GM10248 (cell line): ENCODE measurements around the gene ZRANB3.
"Not testable (repeated sequence)": the region's sequence is repeated elsewhere in the genome, so short reads cannot be mapped to it uniquely, and the experiment has no call there.

Experiments
- CTCF ChIA-PET: fragments of 300-600 bp; sonication (Branson Sonifier 250); formaldehyde crosslinking; extraction: SDS; loops from one replicate; lab custom pipeline; 2021; ENCODE audit warnings: antibody characterized with exemption; lab: Yijun Ruan, JAX
- POLR2A ChIA-PET: fragments of 350-650 bp; sonication (Branson Sonifier 250); formaldehyde crosslinking; extraction: SDS; loops from one replicate; lab custom pipeline; 2020; ENCODE audit warnings: antibody characterized with exemption; lab: Yijun Ruan, JAX
- DNase-seq: peaks from one replicate; pipeline ENCODE4 v3.0.0; 2012; ENCODE audit errors: extremely low spot score
- CTCF ChIP-seq: IDR thresholded peaks from 2 replicates; pipeline ENCODE4 v1.5.1; 2012; ENCODE audit warnings: mild to moderate bottlenecking, low read depth; ENCODE audit errors: extremely low read depth, missing control alignments, control extremely low read depth

Gene ZRANB3

GRCh38 chr2:135457279-135457678 lies 73.7 kb downstream of the ZRANB3 start:
- CTCF ChIA-PET: no interaction called here
- POLR2A ChIA-PET: no interaction called here
- no peak for DNase-seq
- no peak for TF ChIP-seq CTCF

GRCh38 chr2:135456835-135457234 lies 74.2 kb downstream of the ZRANB3 start:
- CTCF ChIA-PET: interaction anchor here (1.2 kb wide), 1 partner anchor 452 kb away, joined by 4 read pairs; no protein-coding TSS in a partner anchor
- POLR2A ChIA-PET: no interaction called here
- TF ChIP-seq CTCF: no peak
- no peak for DNase-seq

- no peak for DNase-seq
- no peak for TF ChIP-seq CTCF
- ChIA-PET CTCF (interaction anchor here (1.2 kb wide), 1 partner anchor 452 kb away, joined by 4 read pairs; no protein-coding TSS in a partner anchor), POLR2A (no interaction called here)
These were observed 74.6 kb downstream of the ZRANB3 start for GRCh38 chr2:135456431-135456830.

GRCh38 chr2:135454608-135455007 lies 76.4 kb downstream of the ZRANB3 start:
- TF ChIP-seq CTCF: no peak
- no peak for DNase-seq
- CTCF ChIA-PET: no interaction called here
- POLR2A ChIA-PET: no interaction called here

GRCh38 chr2:135453027-135453426 lies 78.0 kb downstream of the ZRANB3 start:
- POLR2A ChIA-PET, DNase-seq, CTCF ChIA-PET: not testable (repeated sequence)

- no peak for DNase-seq
- TF ChIP-seq CTCF: no peak
- ChIA-PET CTCF (no interaction called here), POLR2A (no interaction called here)
These were observed 79.1 kb downstream of the ZRANB3 start for GRCh38 chr2:135451966-135452365.

GRCh38 chr2:135443013-135443412 lies 88.0 kb downstream of the ZRANB3 start:
- DNase-seq, POLR2A ChIA-PET, CTCF ChIA-PET: not testable (repeated sequence)

- POLR2A ChIA-PET, DNase-seq: not testable (repeated sequence)
- CTCF ChIA-PET: interaction anchor here (1.4 kb wide), 1 partner anchor 11 kb away, joined by 4 read pairs; no protein-coding TSS in a partner anchor
These were observed 95.9 kb downstream of the ZRANB3 start for GRCh38 chr2:135435155-135435554.
